ENCODE measurements around the gene LENG8. TPM values are rescaled to one million over a fixed set of nuclear protein-coding genes. Genes with fewer than 3 reads are reported as not detected.
A peak's percentile ranks its signal among the peaks of the same experiment; 100 is the strongest.

LENG8 gene
- total RNA-seq, 1 experiment from 2014 or later = 148 TPM

GRCh38 chr19:54436031-54436523, 12.9 kb upstream of the LENG8 start:
- Histone ChIP-seq H2AK5ac (ENCODE audit: insufficient read length, low read length) (no peak overlapping the region), H2BK15ac (ENCODE audit: low read depth, low read length) (no peak overlapping the region), H3K56ac (ENCODE audit: insufficient read length, low read depth, low read length) (no peak overlapping the region), H3K23ac (ENCODE audit: insufficient read length, low read depth, low read length) (no peak overlapping the region), H2AFZ (ENCODE audit: low read length) (no peak overlapping the region), H3K79me1 (ENCODE audit: insufficient read depth, low read depth, low read length, poor library complexity, severe bottlenecking) (no peaks in the 10 kb centered on the region), H3K23me2 (ENCODE audit: insufficient read length, low read depth, low read length, poor library complexity, severe bottlenecking) (no peaks in the 10 kb centered on the region), H3K27me3 (ENCODE audit: insufficient read depth, low read length) (no peaks in the 10 kb centered on the region), H4K5ac (ENCODE audit: insufficient read length, low read depth, low read length) (no peak overlapping the region), H2BK12ac (ENCODE audit: insufficient read length, low read depth, low read length) (no peak overlapping the region), H2BK20ac (ENCODE audit: low read depth, low read length, poor library complexity, severe bottlenecking) (no peak overlapping the region), H3T11ph (ENCODE audit: low read length) (no peak overlapping the region), H3K9me3 (ENCODE audit: control insufficient read depth, low read depth, low read length) (no peaks in the 10 kb centered on the region), H3K79me2 (ENCODE audit: insufficient read depth, low read length) (no peaks in the 10 kb centered on the region), H4K20me1 (ENCODE audit: control insufficient read depth, insufficient read depth, insufficient read length) (no peaks in the 10 kb centered on the region), H3K9ac (ENCODE audit: extremely low read depth, insufficient read length, low read length) (no peak overlapping the region), H3K4ac (ENCODE audit: low read depth, low read length) (no peak overlapping the region), H3K27ac (ENCODE audit: insufficient read length, low read depth, low read length) (no peak overlapping the region), H4K91ac (ENCODE audit: insufficient read length, low read depth, low read length) (no peak overlapping the region), H2BK120ac (ENCODE audit: low read depth, low read length, poor library complexity, severe bottlenecking) (no peak overlapping the region), H2BK5ac (ENCODE audit: insufficient read length, low read length) (no peak overlapping the region), H3K14ac (ENCODE audit: insufficient read depth, low read length) (peak overlapping the region; percentile 67; the same call in 1 of the 2 replicates), H3K4me1 (ENCODE audit: insufficient read depth, low read length) (peaks cover 5% of the 10 kb centered on the region; the same call in 1 of the 2 replicates), H3K18ac (ENCODE audit: insufficient read length, low read depth, low read length) (peak overlapping the region; percentile 2), H3K4me2 (ENCODE audit: insufficient read depth, insufficient read length, low read length) (no peak overlapping the region), H4K8ac (replicated peaks; ENCODE audit: insufficient read length, low read depth, low read length) (no peak overlapping the region)
- Mint-ChIP-seq H3K36me3 (ENCODE audit: insufficient read depth in 1 of 3, low read depth in 3 of 3) (peaks cover 0 to 27% (median 24%) of the 10 kb centered on the region in 3 experiments; a peak in 6 of 7 replicates), H3K4me1 (peaks cover 33 to 48% of the 10 kb centered on the region in 2 experiments), H3K9me3 (no peaks in the 10 kb centered on the region), H3K4me3 (peak overlapping the region in 1 of 2 experiments; percentile 29; a peak in 1 of 5 replicates), H3K27me3 (ENCODE audit: low read depth) (peaks cover 28% of the 10 kb centered on the region), H3K27ac (no peak overlapping the region; a peak in 1 of 7 replicates)
- peak; percentile 43 for DNase-seq
- TF ChIP-seq, protein P1, sequence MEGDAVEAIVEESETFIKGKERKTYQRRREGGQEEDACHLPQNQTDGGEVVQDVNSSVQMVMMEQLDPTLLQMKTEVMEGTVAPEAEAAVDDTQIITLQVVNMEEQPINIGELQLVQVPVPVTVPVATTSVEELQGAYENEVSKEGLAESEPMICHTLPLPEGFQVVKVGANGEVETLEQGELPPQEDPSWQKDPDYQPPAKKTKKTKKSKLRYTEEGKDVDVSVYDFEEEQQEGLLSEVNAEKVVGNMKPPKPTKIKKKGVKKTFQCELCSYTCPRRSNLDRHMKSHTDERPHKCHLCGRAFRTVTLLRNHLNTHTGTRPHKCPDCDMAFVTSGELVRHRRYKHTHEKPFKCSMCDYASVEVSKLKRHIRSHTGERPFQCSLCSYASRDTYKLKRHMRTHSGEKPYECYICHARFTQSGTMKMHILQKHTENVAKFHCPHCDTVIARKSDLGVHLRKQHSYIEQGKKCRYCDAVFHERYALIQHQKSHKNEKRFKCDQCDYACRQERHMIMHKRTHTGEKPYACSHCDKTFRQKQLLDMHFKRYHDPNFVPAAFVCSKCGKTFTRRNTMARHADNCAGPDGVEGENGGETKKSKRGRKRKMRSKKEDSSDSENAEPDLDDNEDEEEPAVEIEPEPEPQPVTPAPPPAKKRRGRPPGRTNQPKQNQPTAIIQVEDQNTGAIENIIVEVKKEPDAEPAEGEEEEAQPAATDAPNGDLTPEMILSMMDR (conservative IDR thresholded peaks at IDR 0.05) = no peak
- WGBS (ENCODE audit: extremely low coverage, insufficient read length, low lambda C conversion rate) = no CpG with 5 or more reads among the region's 15 CpGs

Measured in H9 (cell line).